GM21526 (cell line): ENCODE data around the gene C19orf38.
A peak's percentile ranks its signal among the peaks of the same experiment; 100 is the strongest.
"Not testable (repeated sequence)": the region's sequence is repeated elsewhere in the genome, so short reads cannot be mapped to it uniquely, and the experiment has no call there.

Experiments used
- ATAC-seq: cut with Tn5 transposase; IDR thresholded peaks from one replicate; pipeline ENCODE4 v1.9.1; 2021; ENCODE audit warnings: moderate library complexity; ENCODE audit not compliant: unreplicated experiment, low FRiP score

C19orf38 gene

DNA sequence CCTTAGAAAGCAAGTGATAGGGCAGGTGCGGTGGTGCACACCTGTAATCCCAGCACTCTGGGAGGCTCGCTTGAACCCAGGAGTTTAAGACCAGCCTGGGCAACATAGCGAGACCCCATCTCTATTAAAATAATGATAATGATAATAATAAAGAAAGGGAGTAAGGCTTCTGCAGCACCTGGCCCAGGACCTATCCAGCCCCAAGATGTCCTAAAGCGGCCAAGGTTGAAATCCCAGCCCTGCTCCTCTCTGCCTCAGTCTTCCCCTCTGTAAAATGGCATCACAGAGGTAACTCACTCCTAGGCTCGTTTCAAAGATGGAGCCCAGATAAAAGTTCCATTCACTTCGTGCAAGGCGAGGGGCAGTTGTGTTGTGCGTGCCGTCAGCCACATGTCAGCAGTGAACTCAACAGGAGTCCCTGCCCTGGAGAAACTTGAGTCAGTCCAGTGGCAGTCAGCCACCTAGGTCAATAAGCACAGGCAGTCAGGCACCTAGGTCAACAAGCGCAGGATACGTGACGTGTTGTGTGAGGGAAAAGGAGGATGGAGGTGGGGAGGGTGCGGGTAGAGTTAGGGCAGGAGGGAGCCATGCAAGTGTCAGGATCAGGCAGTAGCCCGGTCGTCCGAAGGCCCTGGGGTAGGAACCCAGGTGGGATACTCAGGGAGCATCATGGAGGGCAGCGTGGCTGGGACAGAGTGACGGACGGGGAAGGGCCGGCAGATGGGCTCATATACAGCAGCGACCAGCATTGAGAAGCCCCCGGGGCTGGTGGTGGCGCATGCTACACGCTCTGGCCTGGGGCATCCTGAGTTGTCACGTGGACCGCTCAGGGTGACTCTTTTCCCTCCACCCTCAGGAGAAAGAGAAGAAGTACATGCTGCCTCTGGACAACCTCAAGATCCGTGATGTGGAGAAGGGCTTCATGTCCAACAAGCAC, 28.8 kb upstream of the C19orf38 start:
- no peak for ATAC-seq

DNA sequence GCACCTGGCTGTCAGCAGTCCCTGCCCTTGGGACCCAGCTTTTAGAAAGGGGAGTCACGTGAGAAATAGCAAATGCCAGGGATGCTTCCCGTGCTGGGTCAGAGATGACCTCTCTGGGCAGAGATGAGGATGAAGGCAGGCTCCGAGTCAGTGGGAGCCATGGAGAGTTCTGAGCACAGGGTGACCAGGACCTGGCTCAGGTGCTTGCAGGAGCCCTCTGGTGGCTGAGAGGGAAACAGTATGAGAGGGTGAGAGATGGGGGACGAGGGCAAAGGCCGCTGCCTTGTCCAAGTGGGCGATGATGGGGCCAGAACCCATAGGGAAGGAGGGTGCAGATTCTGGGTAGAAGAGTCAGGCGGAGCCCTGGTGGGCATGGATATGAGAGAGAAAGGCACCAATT, 28.0 kb upstream of the C19orf38 start:
- ATAC-seq: no peak

GRCh38 chr19:10823690-10824089, 24.5 kb upstream of the C19orf38 start:
- no peak for ATAC-seq

GRCh38 chr19:10826231-10826630, 22.0 kb upstream of the C19orf38 start:
- no peak for ATAC-seq

- ATAC-seq: no peak
Measured at GRCh38 chr19:10826846-10827245, 21.4 kb upstream of the C19orf38 start.

- ATAC-seq: no peak
Measured at GRCh38 chr19:10828981-10829821, 19.0 kb upstream of the C19orf38 start.

- ATAC-seq: no peak
Measured at GRCh38 chr19:10829967-10830366, 18.2 kb upstream of the C19orf38 start.

GRCh38 chr19:10830370-10830769, 17.8 kb upstream of the C19orf38 start:
- ATAC-seq: no peak

- no peak for ATAC-seq
Measured at GRCh38 chr19:10830931-10831779, 17.1 kb upstream of the C19orf38 start.

GRCh38 chr19:10831987-10832938, 16.0 kb upstream of the C19orf38 start:
- no peak for ATAC-seq

GRCh38 chr19:10832939-10833296, 15.3 kb upstream of the C19orf38 start:
- ATAC-seq: no peak

GRCh38 chr19:10835089-10835753, 13.0 kb upstream of the C19orf38 start:
- ATAC-seq: no peak

DNA sequence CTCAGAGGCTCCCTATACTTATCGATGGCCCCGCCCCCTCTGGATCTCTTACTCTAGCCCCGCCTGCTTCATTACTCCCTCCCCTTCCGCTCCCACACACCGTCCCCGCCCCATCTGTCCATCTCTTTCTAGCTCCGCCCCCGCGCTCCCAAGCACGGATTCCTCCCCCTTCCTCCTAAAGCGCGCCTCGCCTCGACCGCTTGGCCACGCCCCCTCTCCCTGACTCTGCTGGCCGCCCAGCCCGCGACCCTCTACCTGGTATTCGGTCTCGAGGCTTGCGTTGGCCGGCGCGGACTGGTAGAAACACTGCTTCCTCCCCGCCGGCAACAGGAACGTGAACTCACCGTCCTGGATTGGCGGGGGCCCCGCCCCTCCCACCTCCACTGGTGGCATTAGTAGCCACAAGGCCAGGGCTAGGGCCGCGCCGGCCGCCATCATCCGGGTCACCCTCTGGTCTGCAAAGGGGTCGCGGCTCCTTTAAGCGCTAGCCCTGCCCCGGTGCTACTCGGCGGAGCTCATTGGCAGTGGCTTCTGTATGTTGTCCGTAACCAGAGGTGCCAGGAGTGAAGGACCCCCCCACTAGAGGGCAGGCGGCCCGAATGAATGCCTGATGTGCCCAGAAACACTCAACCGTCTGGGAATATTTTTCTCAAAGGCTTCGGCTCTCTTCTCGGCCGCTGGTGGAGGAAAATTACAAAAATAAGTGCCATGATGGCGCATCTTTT, 12.3 kb upstream of the C19orf38 start, which contains the start of gene TMED1:
TSS of gene TMED1 (minus strand) at position 459 of the 725 bp plus-strand sequence. CDS start at position 438, 21 bp downstream.
- peak; percentile 58 for ATAC-seq

GRCh38 chr19:10836479-10837330, 11.5 kb upstream of the C19orf38 start:
- no peak for ATAC-seq

DNA sequence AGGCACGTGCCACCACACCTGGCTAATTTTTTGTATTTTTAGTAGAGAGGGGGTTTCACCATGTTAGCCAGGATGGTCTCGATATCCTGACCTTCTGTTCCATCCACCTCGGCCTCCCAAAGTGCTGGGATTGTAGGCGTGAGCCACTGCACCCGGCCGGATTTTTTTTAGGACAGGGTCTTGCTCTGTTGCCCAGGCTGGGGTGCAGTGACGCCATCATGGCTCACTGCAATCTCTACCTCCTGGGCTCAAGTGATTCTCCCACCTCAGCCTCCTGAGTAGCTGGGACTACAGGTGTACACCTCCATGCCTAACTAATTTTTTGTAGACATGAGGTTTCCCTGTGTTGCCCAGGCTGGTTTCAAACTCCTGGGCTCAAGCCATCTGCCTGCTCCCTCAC, 10.6 kb upstream of the C19orf38 start:
- not testable (repeated sequence) for ATAC-seq

DNA sequence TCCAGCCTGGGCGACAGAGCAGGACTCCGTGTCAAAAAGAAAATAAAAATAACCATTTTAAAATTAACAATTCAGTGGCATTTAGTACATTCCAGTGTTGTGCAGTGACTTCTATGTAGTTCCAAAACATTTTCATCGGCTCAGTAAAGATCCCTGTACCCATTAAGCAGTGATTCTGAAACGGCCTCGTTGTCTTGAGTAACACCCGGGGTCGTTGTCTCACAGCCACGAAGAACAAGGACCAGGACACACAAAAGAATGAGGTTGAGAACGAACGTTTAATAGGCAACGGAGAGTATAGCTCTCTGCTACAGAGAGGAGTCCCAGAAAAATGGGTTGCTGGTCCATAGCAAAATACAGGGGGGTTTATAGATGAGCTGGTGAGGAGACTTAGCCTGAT, 9.8 kb upstream of the C19orf38 start:
- no peak for ATAC-seq
